CD14-positive monocyte (primary cell): ENCODE measurements around the gene CUX1. TPM values are rescaled to one million over a fixed set of nuclear protein-coding genes. Genes with fewer than 3 reads are reported as not detected.

Experiments used
- DNase-seq, 3 donors: peaks; one replicate each; pipeline ENCODE4 v3.0.0-alpha.2; 2011 to 2022
- H2AFZ ChIP-seq: 2 replicates; pipeline ENCODE4 v1.6.0; 2012; ENCODE audit warnings: mild to moderate bottlenecking, low read depth, low read length, inconsistent platforms; ENCODE audit not compliant: insufficient read depth, poor library complexity, severe bottlenecking
- H3K27ac ChIP-seq, 2 donors: 1 replicate in 1 of 2; 2 replicates in 1 of 2; pipeline ENCODE4 v1.5.1; 2012 to 2013; ENCODE audit warnings: low read length in 2 of 2, control low read depth in 1 of 2, inconsistent platforms in 1 of 2, low read depth in 1 of 2, mild to moderate bottlenecking in 1 of 2
- H3K27me3 ChIP-seq, 2 donors: one replicate each; pipeline versions ENCODE4 v1.6.0 to v1.6.1; 2011 to 2013; ENCODE audit warnings: low read length in 2 of 2; ENCODE audit not compliant: control insufficient read depth in 2 of 2, insufficient read depth in 2 of 2
- H3K36me3 ChIP-seq, 2 donors: replicated peaks in 1 of 2; 1 replicate in 1 of 2; 2 replicates in 1 of 2; pipeline versions ENCODE4 v1.5.1 to v1.6.1; 2012 to 2013; ENCODE audit warnings: low read length in 2 of 2, control low read depth in 1 of 2, inconsistent platforms in 1 of 2, mild to moderate bottlenecking in 1 of 2; ENCODE audit not compliant: insufficient read depth in 2 of 2, control insufficient read depth in 1 of 2
- H3K4me1 ChIP-seq, 2 donors: 1 replicate in 1 of 2; 2 replicates in 1 of 2; pipeline versions ENCODE4 v1.5.1 to v1.6.1; 2012 to 2013; ENCODE audit warnings: low read length in 2 of 2, control low read depth in 1 of 2, inconsistent platforms in 1 of 2, mild to moderate bottlenecking in 1 of 2, moderate library complexity in 1 of 2; ENCODE audit not compliant: insufficient read depth in 2 of 2, control insufficient read depth in 1 of 2
- H3K4me2 ChIP-seq: replicated peaks from 2 replicates; pipeline ENCODE3; 2012; ENCODE audit warnings: low read length, moderate library complexity, mild to moderate bottlenecking; ENCODE audit not compliant: poor library complexity, severe bottlenecking; ENCODE audit errors: extremely low read depth
- H3K4me3 ChIP-seq, 3 experiments: fragments of 200-600 bp in 1 of 3; sonication (generic) in 1 of 3; replicated peaks in 1 of 3; 1 replicate in 2 of 3; 2 replicates in 1 of 3; pipeline ENCODE4 v1.5.1; 2011 to 2013; ENCODE audit warnings: low read length in 3 of 3, mild to moderate bottlenecking in 3 of 3, control low read depth in 2 of 3, low read depth in 2 of 3, inconsistent platforms in 1 of 3, moderate library complexity in 1 of 3
- H3K79me2 ChIP-seq: 2 replicates; pipeline ENCODE4 v1.6.0; 2012; ENCODE audit warnings: mild to moderate bottlenecking, control low read depth, inconsistent platforms, low read length, moderate library complexity; ENCODE audit not compliant: insufficient read depth
- H3K9ac ChIP-seq: 2 replicates; pipeline ENCODE4 v1.6.0; 2017; ENCODE audit warnings: low read length, mild to moderate bottlenecking; ENCODE audit not compliant: insufficient read depth, poor library complexity, severe bottlenecking
- H3K9me3 ChIP-seq, 2 donors: replicated peaks in 1 of 2; 1 replicate in 1 of 2; 2 replicates in 1 of 2; pipeline versions ENCODE4 v1.5.1 to v1.6.1; 2012 to 2013; ENCODE audit warnings: low read length in 2 of 2, control low read depth in 1 of 2; ENCODE audit not compliant: control insufficient read depth in 1 of 2, insufficient read depth in 1 of 2
- H4K20me1 ChIP-seq: 2 replicates; pipeline ENCODE4 v1.6.0; 2012; ENCODE audit warnings: mild to moderate bottlenecking, low read length, control low read depth, moderate library complexity; ENCODE audit not compliant: insufficient read depth
- H3K27ac Mint-ChIP-seq, 7 donors: one replicate each; pipeline ENCODE4 v1.8.0; 2020; ENCODE audit warnings: mild to moderate bottlenecking in 7 of 7, mixed read lengths in 7 of 7, moderate library complexity in 6 of 7, inconsistent platforms in 2 of 7
- H3K27me3 Mint-ChIP-seq, 3 donors: one replicate each; pipeline ENCODE4 v1.8.0; 2021 to 2022; ENCODE audit warnings: low read depth in 3 of 3, mild to moderate bottlenecking in 3 of 3, mixed read lengths in 3 of 3, moderate library complexity in 3 of 3, inconsistent platforms in 1 of 3
- H3K36me3 Mint-ChIP-seq, 2 donors: one replicate each; pipeline ENCODE4 v1.8.0; 2020; ENCODE audit warnings: mixed read lengths in 2 of 2, inconsistent platforms in 1 of 2, mild to moderate bottlenecking in 1 of 2
- H3K4me1 Mint-ChIP-seq: one replicate; pipeline ENCODE4 v1.8.0; 2020; ENCODE audit warnings: mild to moderate bottlenecking, mixed read lengths
- H3K4me3 Mint-ChIP-seq, 2 donors: one replicate each; pipeline ENCODE4 v1.8.0; 2020; ENCODE audit warnings: mild to moderate bottlenecking in 2 of 2, mixed read lengths in 2 of 2, moderate library complexity in 1 of 2
- H3K9me3 Mint-ChIP-seq, 7 donors: one replicate each; pipeline ENCODE4 v1.8.0; 2020 to 2022; ENCODE audit warnings: mixed read lengths in 7 of 7, mild to moderate bottlenecking in 6 of 7, moderate library complexity in 6 of 7, inconsistent platforms in 2 of 7
- CTCF ChIP-seq: fragments of 200-600 bp; IDR thresholded peaks from one replicate; pipeline ENCODE4 v1.8.0; 2022; ENCODE audit warnings: antibody characterized with exemption, mild to moderate bottlenecking
- WGBS: methylation state at CpG from one replicate; pipeline ENCODE4 v1.1.5; 2013; ENCODE audit warnings: missing lambda C conversion rate; ENCODE audit not compliant: insufficient coverage; 5-methylcytosine and 5-hydroxymethylcytosine counted together
- intact Hi-C, 2 donors: fragments of 100-400 bp; cut with micrococcal nuclease; formaldehyde crosslinking; loops; one replicate each; pipeline versions ENCODE4 v1.15.0 to v1.15.1; 2023
- polyA plus RNA-seq, 3 donors: library from polyadenylated mRNA; depleted of rRNA in 1 of 3; unstranded in 2 of 3; stranded (reverse) in 1 of 3; fragments of 300-500 nt in 2 of 3; fragments of >200 nt in 1 of 3; fragmentation: Illumina TruSeq in 2 of 3; gene quantifications; 1 replicate in 2 of 3; 2 replicates in 1 of 3; pipeline ENCODE4 v1.2.3, GENCODE V29; 2012 to 2021

The CUX1 gene
- polyA plus RNA-seq, 3 donors, result 17.6 to 38.0 (median 28.0) TPM

DNA sequence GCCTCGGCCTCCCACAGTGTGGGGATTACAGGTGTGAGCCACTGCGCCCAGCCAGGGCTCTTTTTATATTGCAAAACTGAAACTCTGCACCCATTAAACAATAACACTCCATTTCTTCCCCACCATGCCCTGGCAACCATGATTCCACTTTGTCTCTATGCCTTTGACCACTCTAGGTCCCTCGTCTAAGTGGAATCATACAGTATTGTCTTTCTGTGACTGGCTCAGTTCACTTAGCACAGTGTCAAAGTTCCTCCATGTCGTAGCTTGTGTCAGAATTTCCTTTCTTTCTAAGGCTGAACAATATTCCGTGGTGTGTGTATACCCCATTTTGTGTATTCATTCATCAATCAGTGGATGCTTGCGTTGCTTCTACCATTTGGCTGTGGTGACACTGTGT lies 46.2 kb downstream of the CUX1 start:
- Histone ChIP-seq H3K36me3 (peaks cover 7 to 14% of the 10 kb centered on the region in 2 donors), H4K20me1 (peaks cover 100% of the 10 kb centered on the region), H3K4me3 (no peak overlapping the region), H3K27me3 (no peaks in the 10 kb centered on the region), H3K27ac (peak overlapping the region in 1 of 2 donors; percentile 48), H2AFZ (no peak overlapping the region), H3K4me2 (no peak overlapping the region), H3K9me3 (no peaks in the 10 kb centered on the region), H3K9ac (no peak overlapping the region), H3K79me2 (peaks cover 100% of the 10 kb centered on the region), H3K4me1 (peaks cover 17 to 20% of the 10 kb centered on the region in 2 donors)
- H3K27me3 Mint-ChIP-seq, result peaks cover 0 to 2% (median 0%) of the 10 kb centered on the region in 3 donors
- peaks cover 29% of the 10 kb centered on the region for H3K4me1 Mint-ChIP-seq
- 100% methylated on average over 1 of the region's 6 CpGs for WGBS
- peak overlapping the region in 2 of 7 donors; percentile 51 to 71 for H3K27ac Mint-ChIP-seq
- H3K4me3 Mint-ChIP-seq, result no peak overlapping the region
- H3K9me3 Mint-ChIP-seq, result no peaks in the 10 kb centered on the region
- no peak for TF ChIP-seq CTCF
- no peak for DNase-seq
- intact Hi-C loops, result loop anchor here in 1 of 2 donors (10.0 kb wide), 1 partner anchor 91 kb away; no protein-coding TSS in a partner anchor
- peaks cover 11 to 40% of the 10 kb centered on the region in 2 donors for H3K36me3 Mint-ChIP-seq

- Mint-ChIP-seq H3K4me3 (no peak overlapping the region), H3K27ac (peak overlapping the region in 2 of 7 donors; percentile 20 to 71), H3K27me3 (peaks cover 0 to 4% (median 0%) of the 10 kb centered on the region in 3 donors), H3K4me1 (peaks cover 29% of the 10 kb centered on the region), H3K36me3 (peaks cover 11 to 41% of the 10 kb centered on the region in 2 donors), H3K9me3 (no peaks in the 10 kb centered on the region)
- Histone ChIP-seq H2AFZ (no peak overlapping the region), H3K36me3 (peaks cover 7 to 14% of the 10 kb centered on the region in 2 donors), H4K20me1 (peaks cover 100% of the 10 kb centered on the region), H3K27ac (peak overlapping the region in 1 of 2 donors; percentile 48), H3K9me3 (no peaks in the 10 kb centered on the region), H3K27me3 (no peaks in the 10 kb centered on the region), H3K4me2 (no peak overlapping the region), H3K9ac (no peak overlapping the region), H3K4me1 (peaks cover 13 to 15% of the 10 kb centered on the region in 2 donors), H3K79me2 (peaks cover 100% of the 10 kb centered on the region), H3K4me3 (no peak overlapping the region)
- WGBS, result no CpG with 5 or more reads among the region's 4 CpGs
- no peak for DNase-seq
- intact Hi-C loops, result loop anchor here in 1 of 2 donors (10.0 kb wide), 1 partner anchor 91 kb away; no protein-coding TSS in a partner anchor
- no peak for TF ChIP-seq CTCF
Measured at GRCh38 chr7:101864039-101864438, 46.6 kb downstream of the CUX1 start.
